Kidney (tissue), 14 donors: ENCODE measurements around the gene COBL. TPM values are rescaled to one million over a fixed set of nuclear protein-coding genes. Genes with fewer than 3 reads are reported as not detected.

ENCODE experiments used
- DNase-seq, 5 donors: peaks; one replicate each; pipeline ENCODE4 v3.0.0-alpha.2; 2013 to 2020
- FAIRE-seq: peaks from 2 replicates; lab custom pipeline; 2012; peaks lifted over from hg19 to GRCh38; lab: Jason Lieb, UNC
- H3K27ac ChIP-seq, 2 donors: one replicate each; pipeline ENCODE4 v1.7.0; 2013; ENCODE audit warnings: low read depth in 2 of 2, low read length in 2 of 2, inconsistent platforms in 1 of 2
- H3K27me3 ChIP-seq: one replicate; pipeline ENCODE4 v1.7.1; 2013; ENCODE audit warnings: low read length, inconsistent platforms; ENCODE audit not compliant: control insufficient read depth, insufficient read depth
- H3K36me3 ChIP-seq, 3 donors: one replicate each; pipeline versions ENCODE4 v1.7.0 to v1.7.1; 2013; ENCODE audit warnings: low read length in 3 of 3, control low read depth in 1 of 3, inconsistent platforms in 1 of 3; ENCODE audit not compliant: insufficient read depth in 3 of 3, control insufficient read depth in 2 of 3
- H3K4me1 ChIP-seq, 3 donors: one replicate each; pipeline versions ENCODE4 v1.7.0 to v1.7.1; 2013; ENCODE audit warnings: low read length in 3 of 3, inconsistent platforms in 1 of 3, low read depth in 1 of 3; ENCODE audit not compliant: control insufficient read depth in 2 of 3, insufficient read depth in 2 of 3
- H3K4me3 ChIP-seq, 3 donors: one replicate each; pipeline versions ENCODE4 v1.7.0 to v1.8.1; 2013; ENCODE audit warnings: low read length in 3 of 3, control low read depth in 1 of 3, inconsistent platforms in 1 of 3
- H3K9ac ChIP-seq, 3 donors: one replicate each; pipeline versions ENCODE4 v1.7.0 to v1.7.1; 2013; ENCODE audit warnings: low read length in 3 of 3, control low read depth in 1 of 3, inconsistent platforms in 1 of 3
- H3K9me3 ChIP-seq, 3 donors: one replicate each; pipeline versions ENCODE4 v1.7.0 to v1.7.1; 2013; ENCODE audit warnings: low read length in 3 of 3, control low read depth in 1 of 3, inconsistent platforms in 1 of 3; ENCODE audit not compliant: control insufficient read depth in 2 of 3, insufficient read depth in 1 of 3
- CTCF ChIP-seq: IDR thresholded peaks from 3 replicates; pipeline ENCODE4 v1.5.1; 2012; ENCODE audit warnings: mild to moderate bottlenecking, moderate library complexity, borderline replicate concordance; ENCODE audit not compliant: insufficient read depth; ENCODE audit errors: extremely low read depth
- intact Hi-C: fragments of 100-400 bp; cut with DNase I; formaldehyde crosslinking; loops from one replicate; pipeline ENCODE4 v1.11.1; 2022
- polyA plus RNA-seq: library from polyadenylated mRNA; stranded (reverse); fragments of 350-450 nt; fragmentation: Illumina TruSeq; extraction: RNeasy Lipid Tissue Mini Kit (QIAGEN cat#74804); gene quantifications from one replicate; pipeline ENCODE4 v1.2.3, GENCODE V29; 2014; ENCODE audit warnings: low read depth, low replicate concordance; ENCODE audit not compliant: insufficient read depth
- total RNA-seq: library from RNA; stranded (reverse); fragmentation: NEBNext Ultra II Directional; extraction: Animal tissue kit (Norgen Biotek cat#: 25700); gene quantifications from one replicate; pipeline ENCODE4 v1.2.1, GENCODE V29; 2021
- donor health status: control.
- donor health status: control.
- donor health status: control.
- donor health status: control.
- donor health status: control.
- donor health status: DM: yes; HTN: yes; CAD: no.
- donor health status: Normal renal cell carcinoma (clear cell type).

The COBL gene
- total and polyA plus RNA-seq, 2 donors from 2014 or later: 9.8 to 42.7 TPM

GRCh38 chr7:51314726-51315125 is 1.9 kb downstream of the COBL start:
- no peak for TF ChIP-seq CTCF
- H3K27me3 ChIP-seq: no peaks in the 10 kb centered on the region
- FAIRE-seq (no peak), DNase-seq (no peak)
- peak overlapping the region in 2 of 3 donors; percentile 47 to 82 for H3K4me3 ChIP-seq
- H3K4me1 ChIP-seq: peaks cover 0 to 18% (median 9%) of the 10 kb centered on the region in 3 donors
- no peaks in the 10 kb centered on the region for H3K9me3 ChIP-seq
- peak overlapping the region in 1 of 3 donors; percentile 83 for H3K9ac ChIP-seq
- intact Hi-C loops: no loop called here
- peak overlapping the region; percentile 53 to 63 for H3K27ac ChIP-seq
- H3K36me3 ChIP-seq: no peaks in the 10 kb centered on the region

- intact Hi-C loops: no loop called here
- Histone ChIP-seq H3K27ac (peak overlapping the region in 1 of 2 donors; percentile 29), H3K27me3 (no peaks in the 10 kb centered on the region), H3K4me1 (peaks cover 0 to 18% (median 7%) of the 10 kb centered on the region in 3 donors), H3K9me3 (no peaks in the 10 kb centered on the region), H3K36me3 (no peaks in the 10 kb centered on the region), H3K4me3 (peak overlapping the region in 1 of 3 donors; percentile 1), H3K9ac (peak overlapping the region in 1 of 3 donors; percentile 29)
- no peak for TF ChIP-seq CTCF
- FAIRE-seq (no peak), DNase-seq (no peak)
Observed at GRCh38 chr7:51313738-51314425, 2.7 kb downstream of the COBL start.

- Histone ChIP-seq H3K27me3 (no peaks in the 10 kb centered on the region), H3K36me3 (no peaks in the 10 kb centered on the region), H3K27ac (no peak overlapping the region), H3K9ac (no peak overlapping the region), H3K9me3 (no peaks in the 10 kb centered on the region), H3K4me3 (peak overlapping the region in 1 of 3 donors; percentile 1), H3K4me1 (peaks cover 0 to 18% (median 7%) of the 10 kb centered on the region in 3 donors)
- FAIRE-seq: no peak
- no peak for TF ChIP-seq CTCF
- no peak for DNase-seq
- intact Hi-C loops: no loop called here
Observed at GRCh38 chr7:51312951-51313737, 3.5 kb downstream of the COBL start.
